Measurements from ENCODE around the gene DUSP1. TPM values are rescaled to one million over a fixed set of nuclear protein-coding genes. Genes with fewer than 3 reads are reported as not detected.

DUSP1 gene
- total and polyA plus RNA-seq, 8 donors: 76.4 to 690 (median 288) TPM

DNA sequence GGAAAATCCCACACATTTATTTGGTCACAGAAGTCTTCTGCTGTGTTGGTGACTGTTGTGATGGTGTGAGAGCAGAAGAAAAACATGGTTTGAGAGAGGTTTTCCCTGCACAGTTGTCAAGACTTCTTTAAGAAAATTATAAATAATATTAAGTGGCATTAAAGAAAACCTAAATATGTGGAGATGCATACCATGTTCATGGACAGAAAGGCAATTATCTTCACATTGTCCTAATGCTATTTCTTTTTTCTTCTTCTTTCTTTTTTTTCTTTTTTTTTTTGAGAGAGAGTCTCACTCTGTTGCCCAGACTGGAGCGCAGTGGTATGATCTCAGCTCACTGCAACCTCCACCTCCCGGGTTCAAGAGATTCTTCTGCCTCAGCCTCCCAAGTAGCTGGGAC lies 38.8 kb upstream of the DUSP1 start:
- WGBS, 5 donors: 97 to 100% (median 98%) methylated on average over 2 of the region's 2 CpGs
- TF ChIP-seq, protein P1, sequence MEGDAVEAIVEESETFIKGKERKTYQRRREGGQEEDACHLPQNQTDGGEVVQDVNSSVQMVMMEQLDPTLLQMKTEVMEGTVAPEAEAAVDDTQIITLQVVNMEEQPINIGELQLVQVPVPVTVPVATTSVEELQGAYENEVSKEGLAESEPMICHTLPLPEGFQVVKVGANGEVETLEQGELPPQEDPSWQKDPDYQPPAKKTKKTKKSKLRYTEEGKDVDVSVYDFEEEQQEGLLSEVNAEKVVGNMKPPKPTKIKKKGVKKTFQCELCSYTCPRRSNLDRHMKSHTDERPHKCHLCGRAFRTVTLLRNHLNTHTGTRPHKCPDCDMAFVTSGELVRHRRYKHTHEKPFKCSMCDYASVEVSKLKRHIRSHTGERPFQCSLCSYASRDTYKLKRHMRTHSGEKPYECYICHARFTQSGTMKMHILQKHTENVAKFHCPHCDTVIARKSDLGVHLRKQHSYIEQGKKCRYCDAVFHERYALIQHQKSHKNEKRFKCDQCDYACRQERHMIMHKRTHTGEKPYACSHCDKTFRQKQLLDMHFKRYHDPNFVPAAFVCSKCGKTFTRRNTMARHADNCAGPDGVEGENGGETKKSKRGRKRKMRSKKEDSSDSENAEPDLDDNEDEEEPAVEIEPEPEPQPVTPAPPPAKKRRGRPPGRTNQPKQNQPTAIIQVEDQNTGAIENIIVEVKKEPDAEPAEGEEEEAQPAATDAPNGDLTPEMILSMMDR (IDR thresholded peaks at IDR 0.05): no peak
- TF ChIP-seq POLR2A (IDR thresholded peaks at IDR 0.05) (no peak), POLR2AphosphoS5 (IDR thresholded peaks at IDR 0.05) (no peak), EP300 (IDR thresholded peaks at IDR 0.05) (no peak)

DNA sequence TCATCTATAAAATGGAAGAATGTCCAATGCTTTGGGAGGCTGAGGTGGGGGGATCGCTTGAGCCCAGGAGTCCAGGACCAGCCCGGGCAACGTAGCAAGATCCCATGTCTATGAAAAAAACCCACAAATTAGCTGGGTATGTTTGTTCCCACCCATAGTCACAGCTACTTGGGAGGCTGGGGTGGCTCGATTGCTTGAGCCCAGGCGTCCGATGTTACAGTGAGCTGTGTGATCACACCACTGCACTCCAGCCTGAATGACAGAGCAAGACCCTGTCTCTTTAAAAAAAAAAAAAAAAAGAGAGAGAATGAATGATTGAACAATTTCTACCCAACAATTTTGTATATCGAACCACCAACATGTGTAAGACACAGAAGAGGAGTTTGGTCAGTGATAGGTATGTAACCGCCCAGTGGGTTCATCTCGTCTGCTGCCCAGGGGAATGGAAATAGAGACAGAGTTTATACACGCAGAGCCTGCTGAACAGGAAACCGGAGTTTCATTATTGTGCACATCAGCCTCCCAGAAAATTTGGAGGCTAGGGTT lies 36.8 kb upstream of the DUSP1 start:
- intact Hi-C loops (cut with DNase I; ENCODE audit: low total_unique reads): no loop called here
- TF ChIP-seq, protein P1 (IDR thresholded peaks at IDR 0.05): no peak
- DNase-seq: no peak
- Histone ChIP-seq H3K36me3 (no peaks in the 10 kb centered on the region), H3K27me3 (no peaks in the 10 kb centered on the region), H3K27ac (peak overlapping the region; percentile 82 to 88 (median 85)), H3K9me3 (peaks cover 0 to 6% (median 3%) of the 10 kb centered on the region in 4 donors), H3K4me1 (peaks cover 3 to 12% (median 7%) of the 10 kb centered on the region in 4 donors), H3K4me3 (peak overlapping the region in 3 of 4 donors; percentile 10 to 22 (median 10))
- 86 to 91% (median 88%) methylated on average over 11 of the region's 11 CpGs for WGBS, 5 donors

More for the DNA sequence above, 38.8 kb upstream of the DUSP1 start:
- Histone ChIP-seq H3K27ac (no peak overlapping the region), H3K9me3 (peaks cover 0 to 6% (median 3%) of the 10 kb centered on the region in 4 donors), H3K4me1 (peaks cover 3 to 12% (median 7%) of the 10 kb centered on the region in 4 donors), H3K36me3 (no peaks in the 10 kb centered on the region), H3K27me3 (no peaks in the 10 kb centered on the region), H3K4me3 (no peak overlapping the region)
- intact Hi-C loops (cut with DNase I; ENCODE audit: low total_unique reads): no loop called here
- no peak for DNase-seq

DNA sequence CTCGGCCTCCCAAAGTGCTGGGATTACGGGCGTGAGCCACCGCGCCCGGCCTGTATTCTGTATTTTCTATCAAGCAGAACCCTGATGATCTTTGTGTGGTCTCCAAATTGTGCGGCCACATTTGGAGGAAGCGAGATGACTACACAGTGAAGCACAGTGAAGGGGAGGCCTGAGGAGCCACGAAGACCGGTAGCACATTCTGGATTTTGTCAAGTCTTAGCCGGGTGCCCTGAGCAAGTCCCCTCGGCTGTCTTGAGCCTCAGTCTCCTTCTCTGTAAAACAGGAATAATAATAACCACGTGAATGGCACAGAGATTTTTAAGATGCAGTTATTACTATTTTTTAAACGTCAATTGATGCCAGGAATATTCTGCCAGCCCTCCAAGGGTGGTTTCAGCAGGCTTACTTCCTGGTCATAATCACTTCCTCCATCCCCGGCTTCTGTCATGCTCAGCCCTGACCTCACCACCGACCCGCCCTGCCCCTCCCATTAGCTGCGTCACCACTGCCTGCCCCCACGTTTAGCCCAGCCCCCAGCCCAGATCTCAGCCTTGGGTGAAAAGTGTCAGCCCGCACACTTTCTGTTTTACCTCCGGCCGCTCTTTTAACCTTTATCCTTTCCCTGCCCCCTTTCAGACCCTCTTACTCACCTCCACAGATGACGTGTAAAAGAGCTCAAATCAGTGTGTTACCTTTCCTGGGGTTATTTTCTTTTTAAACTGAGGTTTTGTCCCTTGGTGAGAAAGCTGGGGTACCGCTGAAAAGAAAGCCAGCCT lies 36.1 kb upstream of the DUSP1 start:
- peak overlapping the region; percentile 82 to 88 (median 85) for H3K27ac ChIP-seq
- H3K4me3 ChIP-seq: peak overlapping the region in 3 of 4 donors; percentile 10 to 22 (median 10)
- no peaks in the 10 kb centered on the region for H3K36me3 ChIP-seq
- H3K9me3 ChIP-seq: peaks cover 0 to 6% (median 3%) of the 10 kb centered on the region in 4 donors
- peak in 1 of 4 donors; percentile 22 for TF ChIP-seq POLR2A (IDR thresholded peaks at IDR 0.05)
- TF ChIP-seq POLR2AphosphoS5 (IDR thresholded peaks at IDR 0.05): peak in 2 of 3 donors; percentile 67 to 74
- TF ChIP-seq, protein P1 (IDR thresholded peaks at IDR 0.05): no peak
- no peak for TF ChIP-seq EP300 (IDR thresholded peaks at IDR 0.05)
- WGBS, 5 donors: 47 to 53% (median 50%) methylated on average over 24 of the region's 24 CpGs
- H3K27me3 ChIP-seq: no peaks in the 10 kb centered on the region
- intact Hi-C loops (cut with DNase I; ENCODE audit: low total_unique reads): no loop called here
- DNase-seq: peak; percentile 93 to 97
- peaks cover 3 to 19% (median 7%) of the 10 kb centered on the region in 4 donors for H3K4me1 ChIP-seq

DNA sequence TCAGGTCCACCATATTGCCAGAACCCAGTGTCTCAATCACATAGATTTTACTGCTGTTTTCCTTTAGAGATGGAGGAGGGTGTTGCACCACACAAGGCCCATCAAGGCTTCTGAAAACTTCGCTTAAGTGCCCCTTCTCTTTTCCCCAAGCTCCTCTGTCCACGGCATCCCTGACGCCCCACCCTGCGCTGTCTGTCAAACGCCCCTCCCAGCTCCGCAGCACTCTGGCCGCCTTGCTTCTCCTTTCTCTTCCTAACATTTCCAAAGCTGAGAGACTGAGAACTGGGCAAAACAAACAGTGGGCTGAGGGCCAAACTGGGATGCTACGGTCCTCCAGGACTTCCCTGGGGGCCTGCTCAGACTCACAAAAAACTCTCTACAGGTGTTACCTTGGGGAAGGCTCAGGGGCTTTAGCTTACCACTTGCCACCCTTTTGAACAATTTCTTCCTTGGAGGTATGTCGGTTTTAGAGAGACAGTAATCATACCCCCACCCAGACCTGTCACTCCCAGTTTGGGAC lies 34.8 kb upstream of the DUSP1 start:
- Histone ChIP-seq H3K4me3 (no peak overlapping the region), H3K27me3 (no peaks in the 10 kb centered on the region), H3K27ac (peak overlapping the region in 4 of 5 donors; percentile 24 to 88 (median 55)), H3K9me3 (peaks cover 0 to 6% (median 3%) of the 10 kb centered on the region in 4 donors), H3K36me3 (no peaks in the 10 kb centered on the region), H3K4me1 (peaks cover 3 to 21% (median 7%) of the 10 kb centered on the region in 4 donors)
- no peak for TF ChIP-seq EP300 (IDR thresholded peaks at IDR 0.05)
- no peak for DNase-seq
- intact Hi-C loops (cut with DNase I; ENCODE audit: low total_unique reads): no loop called here
- 82 to 88% (median 87%) methylated on average over 9 of the region's 9 CpGs for WGBS, 5 donors
